Measurements from ENCODE around the gene PPM1N.

PPM1N gene

DNA sequence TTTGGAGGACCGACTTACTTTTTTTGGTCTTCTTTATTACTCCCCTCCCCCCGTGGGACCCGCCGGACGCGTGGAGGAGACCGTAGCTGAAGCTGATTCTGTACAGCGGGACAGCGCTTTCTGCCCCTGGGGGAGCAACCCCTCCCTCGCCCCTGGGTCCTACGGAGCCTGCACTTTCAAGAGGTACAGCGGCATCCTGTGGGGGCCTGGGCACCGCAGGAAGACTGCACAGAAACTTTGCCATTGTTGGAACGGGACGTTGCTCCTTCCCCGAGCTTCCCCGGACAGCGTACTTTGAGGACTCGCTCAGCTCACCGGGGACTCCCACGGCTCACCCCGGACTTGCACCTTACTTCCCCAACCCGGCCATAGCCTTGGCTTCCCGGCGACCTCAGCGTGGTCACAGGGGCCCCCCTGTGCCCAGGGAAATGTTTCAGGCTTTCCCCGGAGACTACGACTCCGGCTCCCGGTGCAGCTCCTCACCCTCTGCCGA lies 30.0 kb upstream of the PPM1N start:
- intact Hi-C loops (cut with DNase I; ENCODE audit: low total_unique reads), result loop anchor here (2.0 kb wide), 1 partner anchor 13 kb away; no protein-coding TSS in a partner anchor

GRCh38 chr19:45468803-45469131 lies 29.5 kb upstream of the PPM1N start:
- no peak for TF ChIP-seq CTCF (IDR thresholded peaks at IDR 0.05)
- H3K27ac ChIP-seq, result peak overlapping the region; percentile 89 to 95
- H3K9me3 ChIP-seq, result no peaks in the 10 kb centered on the region
- peaks cover 0 to 37% (median 27%) of the 10 kb centered on the region in 4 donors for H3K4me1 ChIP-seq
- peaks cover 0 to 3% of the 10 kb centered on the region in 2 donors for H3K27me3 ChIP-seq
- no peak for DNase-seq
- H3K36me3 ChIP-seq, result no peaks in the 10 kb centered on the region
- intact Hi-C loops (cut with DNase I; ENCODE audit: low total_unique reads), result loop anchor here (2.0 kb wide), 1 partner anchor 14 kb away; no protein-coding TSS in a partner anchor
- peak overlapping the region; percentile 62 for H3K4me3 ChIP-seq

More for the DNA sequence above, 30.0 kb upstream of the PPM1N start:
- Histone ChIP-seq H3K9me3 (no peaks in the 10 kb centered on the region), H3K27me3 (no peaks in the 10 kb centered on the region), H3K4me1 (peaks cover 0 to 37% (median 27%) of the 10 kb centered on the region in 4 donors), H3K27ac (peak overlapping the region; percentile 89 to 95), H3K4me3 (peak overlapping the region; percentile 62), H3K36me3 (no peaks in the 10 kb centered on the region)
- DNase-seq, result peak in 1 of 2 donors; percentile 81
- no peak for TF ChIP-seq CTCF (IDR thresholded peaks at IDR 0.05)

DNA sequence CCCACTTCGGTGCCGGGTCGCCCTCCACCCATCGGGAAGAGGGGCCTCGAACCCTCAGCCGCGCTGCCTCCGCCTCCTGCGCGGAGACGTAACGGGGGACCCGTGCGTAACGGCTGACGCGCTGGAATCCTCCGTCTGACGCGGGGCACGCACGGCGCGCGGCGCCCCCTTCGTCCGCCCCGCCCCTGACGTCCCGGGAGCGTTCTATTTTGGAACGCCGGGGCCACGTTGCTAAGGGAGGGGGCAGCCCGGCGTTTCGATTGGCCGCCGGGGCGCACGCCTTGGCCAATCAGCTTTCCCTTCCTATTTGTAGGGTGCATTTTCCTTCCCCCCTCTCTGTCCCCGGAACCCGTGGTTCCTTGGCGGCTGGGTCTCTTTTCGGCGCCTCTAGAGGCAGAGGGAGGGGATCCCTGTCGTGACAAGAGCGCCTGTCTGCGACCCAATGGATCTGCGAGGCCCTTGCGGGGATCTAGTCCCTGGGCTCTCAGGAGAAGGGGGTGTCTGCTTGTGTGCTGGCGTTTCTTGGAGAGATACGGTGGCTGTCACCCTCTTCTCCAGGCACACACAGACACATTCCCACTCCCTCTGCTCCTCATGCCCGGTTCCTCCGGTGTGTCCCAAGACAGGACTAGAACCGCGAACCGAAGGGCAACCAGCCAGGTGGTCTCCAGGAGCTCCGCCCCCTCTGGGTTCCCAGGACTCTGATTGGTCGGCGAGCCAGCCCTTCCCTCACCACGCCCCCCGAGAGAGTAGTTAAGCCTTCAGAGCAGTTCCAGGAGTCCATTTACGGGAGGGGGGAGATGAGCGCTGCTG lies 28.9 kb upstream of the PPM1N start:
- Histone ChIP-seq H3K4me3 (peak overlapping the region; percentile 62), H3K27me3 (peaks cover 0 to 3% of the 10 kb centered on the region in 2 donors), H3K36me3 (no peaks in the 10 kb centered on the region), H3K27ac (peak overlapping the region; percentile 89 to 95), H3K9me3 (no peaks in the 10 kb centered on the region), H3K4me1 (peaks cover 0 to 37% (median 27%) of the 10 kb centered on the region in 4 donors)
- intact Hi-C loops (cut with DNase I; ENCODE audit: low total_unique reads), result loop anchor here (2.0 kb wide), 1 partner anchor 15 kb away; no protein-coding TSS in a partner anchor
- DNase-seq, result peak; percentile 92 to 97
- no peak for TF ChIP-seq CTCF (IDR thresholded peaks at IDR 0.05)

GRCh38 chr19:45469945-45470761 lies 28.1 kb upstream of the PPM1N start:
- Histone ChIP-seq H3K36me3 (no peaks in the 10 kb centered on the region), H3K27me3 (peaks cover 0 to 3% of the 10 kb centered on the region in 2 donors), H3K4me3 (peak overlapping the region; percentile 62), H3K9me3 (no peaks in the 10 kb centered on the region), H3K4me1 (peaks cover 0 to 37% (median 27%) of the 10 kb centered on the region in 4 donors), H3K27ac (peak overlapping the region; percentile 89 to 95)
- intact Hi-C loops (cut with DNase I; ENCODE audit: low total_unique reads), result loop anchor here (2.0 kb wide), 1 partner anchor 15 kb away; no protein-coding TSS in a partner anchor
- peak; percentile 46 to 78 for DNase-seq
- no peak for TF ChIP-seq CTCF (IDR thresholded peaks at IDR 0.05)

GRCh38 chr19:45470762-45471081 lies 27.5 kb upstream of the PPM1N start:
- Histone ChIP-seq H3K27ac (peak overlapping the region; percentile 89 to 95), H3K27me3 (peaks cover 0 to 3% of the 10 kb centered on the region in 2 donors), H3K4me3 (no peak overlapping the region), H3K36me3 (no peaks in the 10 kb centered on the region), H3K9me3 (no peaks in the 10 kb centered on the region), H3K4me1 (peaks cover 0 to 37% (median 27%) of the 10 kb centered on the region in 4 donors)
- intact Hi-C loops (cut with DNase I; ENCODE audit: low total_unique reads), result no loop called here
- no peak for TF ChIP-seq CTCF (IDR thresholded peaks at IDR 0.05)
- no peak for DNase-seq

Data from tibial artery (tissue), 4 donors.